Activated T-cell treated with anti-CD3 and anti-CD28 coated beads, Interleukin-2, amount 50 U/mL, for 4 hours (primary cell): Measurements from ENCODE around the gene ADAMTS1. TPM values are rescaled to one million over a fixed set of nuclear protein-coding genes. Genes with fewer than 3 reads are reported as not detected.

ENCODE experiments used
- ATAC-seq, 2 donors: fragments of 200-7000 bp; cut with Tn5 transposase; one replicate each; pipeline ENCODE4 v1.10.0; 2021
- DNase-seq: peaks from one replicate; pipeline ENCODE4 v3.0.0-alpha.2; 2020
- H3K27me3 Mint-ChIP-seq: one replicate; pipeline ENCODE4 v1.8.0; 2021; ENCODE audit warnings: low read depth, mixed read lengths
- H3K36me3 Mint-ChIP-seq: one replicate; pipeline ENCODE4 v1.8.0; 2022; ENCODE audit warnings: mixed read lengths; ENCODE audit not compliant: insufficient read depth
- H3K4me1 Mint-ChIP-seq: one replicate; pipeline ENCODE4 v1.8.0; 2021; ENCODE audit warnings: low read depth, mixed read lengths
- H3K4me3 Mint-ChIP-seq: one replicate; pipeline ENCODE4 v1.8.0; 2021; ENCODE audit warnings: mild to moderate bottlenecking, moderate library complexity, mixed read lengths
- H3K9me3 Mint-ChIP-seq: one replicate; pipeline ENCODE4 v1.8.0; 2021; ENCODE audit warnings: mixed read lengths
- total RNA-seq, 3 donors: library from RNA; stranded (reverse); gene quantifications; one replicate each; pipeline ENCODE4 v1.2.1, GENCODE V29; 2021

ADAMTS1 gene
- total RNA-seq, 3 donors from 2014 or later = 0.38 to 1.1 (median 1.0) TPM

GRCh38 chr21:26837539-26837938, 7.7 kb downstream of the ADAMTS1 start:
- Mint-ChIP-seq H3K4me3 (no peak overlapping the region), H3K4me1 (peaks cover 9% of the 10 kb centered on the region), H3K36me3 (no peaks in the 10 kb centered on the region), H3K27me3 (peaks cover 31% of the 10 kb centered on the region), H3K9me3 (no peaks in the 10 kb centered on the region)
- ATAC-seq (no peak), DNase-seq (no peak)

GRCh38 chr21:26836528-26836927, 8.7 kb downstream of the ADAMTS1 start:
- no peaks in the 10 kb centered on the region for H3K36me3 Mint-ChIP-seq
- DNase-seq (no peak), ATAC-seq (no peak)
- H3K4me1 Mint-ChIP-seq = peaks cover 9% of the 10 kb centered on the region
- H3K27me3 Mint-ChIP-seq = peaks cover 23% of the 10 kb centered on the region
- H3K4me3 Mint-ChIP-seq = no peak overlapping the region
- no peaks in the 10 kb centered on the region for H3K9me3 Mint-ChIP-seq

- peaks cover 21% of the 10 kb centered on the region for H3K27me3 Mint-ChIP-seq
- H3K4me1 Mint-ChIP-seq = peaks cover 9% of the 10 kb centered on the region
- DNase-seq = no peak
- no peaks in the 10 kb centered on the region for H3K9me3 Mint-ChIP-seq
- H3K36me3 Mint-ChIP-seq = no peaks in the 10 kb centered on the region
- ATAC-seq = no peak
- H3K4me3 Mint-ChIP-seq = no peak overlapping the region
Measured at GRCh38 chr21:26835714-26836265, 9.4 kb downstream of the ADAMTS1 start.

- H3K9me3 Mint-ChIP-seq = no peaks in the 10 kb centered on the region
- peaks cover 14% of the 10 kb centered on the region for H3K27me3 Mint-ChIP-seq
- ATAC-seq = no peak
- H3K36me3 Mint-ChIP-seq = no peaks in the 10 kb centered on the region
- peaks cover 6% of the 10 kb centered on the region for H3K4me1 Mint-ChIP-seq
- no peak overlapping the region for H3K4me3 Mint-ChIP-seq
- DNase-seq = no peak
Measured at GRCh38 chr21:26835027-26835713, 10.0 kb downstream of the ADAMTS1 start.

GRCh38 chr21:26834181-26834905, 10.9 kb downstream of the ADAMTS1 start:
- no peak overlapping the region for H3K4me3 Mint-ChIP-seq
- no peaks in the 10 kb centered on the region for H3K9me3 Mint-ChIP-seq
- peaks cover 6% of the 10 kb centered on the region for H3K4me1 Mint-ChIP-seq
- no peak for ATAC-seq
- no peak for DNase-seq
- H3K27me3 Mint-ChIP-seq = peaks cover 11% of the 10 kb centered on the region
- H3K36me3 Mint-ChIP-seq = no peaks in the 10 kb centered on the region

- no peaks in the 10 kb centered on the region for H3K36me3 Mint-ChIP-seq
- H3K27me3 Mint-ChIP-seq = peaks cover 11% of the 10 kb centered on the region
- DNase-seq (no peak), ATAC-seq (no peak)
- no peaks in the 10 kb centered on the region for H3K9me3 Mint-ChIP-seq
- H3K4me3 Mint-ChIP-seq = no peak overlapping the region
- peaks cover 6% of the 10 kb centered on the region for H3K4me1 Mint-ChIP-seq
Measured at GRCh38 chr21:26833460-26833939, 11.7 kb downstream of the ADAMTS1 start.

- peaks cover 9% of the 10 kb centered on the region for H3K27me3 Mint-ChIP-seq
- peaks cover 6% of the 10 kb centered on the region for H3K4me1 Mint-ChIP-seq
- H3K36me3 Mint-ChIP-seq = no peaks in the 10 kb centered on the region
- no peak overlapping the region for H3K4me3 Mint-ChIP-seq
- no peaks in the 10 kb centered on the region for H3K9me3 Mint-ChIP-seq
- ATAC-seq (no peak), DNase-seq (no peak)
Measured at GRCh38 chr21:26833011-26833410, 12.2 kb downstream of the ADAMTS1 start.

GRCh38 chr21:26832546-26832945, 12.7 kb downstream of the ADAMTS1 start:
- ATAC-seq (no peak), DNase-seq (no peak)
- Mint-ChIP-seq H3K4me3 (no peak overlapping the region), H3K36me3 (no peaks in the 10 kb centered on the region), H3K9me3 (no peaks in the 10 kb centered on the region), H3K27me3 (peaks cover 9% of the 10 kb centered on the region), H3K4me1 (peaks cover 6% of the 10 kb centered on the region)

GRCh38 chr21:26826801-26827200, 18.4 kb downstream of the ADAMTS1 start:
- no peaks in the 10 kb centered on the region for H3K4me1 Mint-ChIP-seq
- ATAC-seq = no peak
- H3K27me3 Mint-ChIP-seq = peaks cover 2% of the 10 kb centered on the region
- no peak overlapping the region for H3K4me3 Mint-ChIP-seq
- no peak for DNase-seq
- H3K9me3 Mint-ChIP-seq = no peaks in the 10 kb centered on the region
- no peaks in the 10 kb centered on the region for H3K36me3 Mint-ChIP-seq

- no peaks in the 10 kb centered on the region for H3K4me1 Mint-ChIP-seq
- no peak overlapping the region for H3K4me3 Mint-ChIP-seq
- ATAC-seq (no peak), DNase-seq (no peak)
- H3K9me3 Mint-ChIP-seq = no peaks in the 10 kb centered on the region
- H3K27me3 Mint-ChIP-seq = peaks cover 2% of the 10 kb centered on the region
- no peaks in the 10 kb centered on the region for H3K36me3 Mint-ChIP-seq
Measured at GRCh38 chr21:26820509-26820908, 24.7 kb downstream of the ADAMTS1 start.

GRCh38 chr21:26819740-26820324, 25.4 kb downstream of the ADAMTS1 start:
- no peak for ATAC-seq
- Mint-ChIP-seq H3K9me3 (no peaks in the 10 kb centered on the region), H3K27me3 (peaks cover 2% of the 10 kb centered on the region), H3K36me3 (no peaks in the 10 kb centered on the region), H3K4me1 (no peaks in the 10 kb centered on the region), H3K4me3 (no peak overlapping the region)
- no peak for DNase-seq

GRCh38 chr21:26818906-26819305, 26.3 kb downstream of the ADAMTS1 start:
- ATAC-seq (no peak), DNase-seq (no peak)
- Mint-ChIP-seq H3K9me3 (no peaks in the 10 kb centered on the region), H3K36me3 (no peaks in the 10 kb centered on the region), H3K4me1 (no peaks in the 10 kb centered on the region), H3K27me3 (no peaks in the 10 kb centered on the region), H3K4me3 (no peak overlapping the region)

- Mint-ChIP-seq H3K9me3 (no peaks in the 10 kb centered on the region), H3K27me3 (no peaks in the 10 kb centered on the region), H3K4me3 (no peak overlapping the region), H3K36me3 (no peaks in the 10 kb centered on the region), H3K4me1 (no peaks in the 10 kb centered on the region)
- DNase-seq = no peak
- ATAC-seq = no peak
Measured at GRCh38 chr21:26815197-26815596, 30.0 kb downstream of the ADAMTS1 start.

- ATAC-seq = no peak
- Mint-ChIP-seq H3K27me3 (no peaks in the 10 kb centered on the region), H3K9me3 (no peaks in the 10 kb centered on the region), H3K4me1 (no peaks in the 10 kb centered on the region), H3K36me3 (no peaks in the 10 kb centered on the region), H3K4me3 (no peak overlapping the region)
- DNase-seq = no peak
Measured at GRCh38 chr21:26814386-26814785, 30.8 kb downstream of the ADAMTS1 start.
